ENCODE results near the gene GPRASP1.

The GPRASP1 gene

DNA sequence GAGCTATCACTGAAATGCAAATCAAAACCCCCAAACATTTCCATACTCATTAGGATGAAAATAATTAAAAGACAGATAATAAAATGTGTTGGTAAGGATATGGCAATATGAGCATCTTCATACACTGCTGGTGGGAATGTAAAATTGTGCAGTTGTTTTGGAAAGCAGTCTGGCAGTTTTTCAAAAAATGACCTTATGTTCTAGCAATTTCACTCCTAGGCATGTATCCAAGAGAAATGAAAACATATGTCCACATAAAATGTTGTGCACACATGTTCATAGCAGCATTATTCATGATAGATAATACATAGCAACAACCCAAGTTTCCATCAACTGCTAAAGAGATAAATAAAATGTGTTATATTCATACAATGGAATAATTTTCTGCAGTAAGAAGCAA is 46.2 kb downstream of the GPRASP1 start:
- DNase-seq, result no peak

All from activated CD4-positive, alpha-beta T cell treated with anti-CD3 and anti-CD28 coated beads, Interleukin-2, amount 50 U/mL, for 48 hours (primary cell).